Stimulated activated CD4-positive, alpha-beta T cell treated with anti-CD3 and anti-CD28 coated beads, Interleukin-1b, Interleukin-23, amount 100 ng/mL, for 4 hours (primary cell): ENCODE results near the gene ROR1.
"Not testable (repeated sequence)": the region's sequence is repeated elsewhere in the genome, so short reads cannot be mapped to it uniquely, and the experiment has no call there.

Source experiments
- DNase-seq, 2 donors: peaks; one replicate each; pipeline ENCODE4 v3.0.0-alpha.2; 2020; ENCODE audit warnings: low read depth in 2 of 2

Gene ROR1

DNA sequence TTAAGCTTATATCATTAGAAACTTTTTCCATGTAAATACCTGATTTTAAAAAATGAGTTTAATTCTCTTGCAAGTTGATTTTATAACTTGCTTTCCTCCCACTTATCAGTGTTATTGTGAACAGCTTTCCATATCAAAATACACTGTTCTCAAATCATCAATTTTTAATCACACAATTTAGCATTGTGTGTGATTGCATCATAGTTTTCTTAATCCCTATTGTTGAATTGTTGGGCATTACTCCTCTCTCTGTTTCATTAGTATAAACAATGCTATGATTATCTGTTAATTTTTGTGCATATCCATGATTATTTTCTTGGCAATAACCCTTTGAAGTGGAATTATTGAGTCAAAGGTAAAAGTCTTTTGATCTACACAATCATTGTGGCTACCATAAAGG lies 48.7 kb downstream of the ROR1 start:
- DNase-seq, result no peak

DNA sequence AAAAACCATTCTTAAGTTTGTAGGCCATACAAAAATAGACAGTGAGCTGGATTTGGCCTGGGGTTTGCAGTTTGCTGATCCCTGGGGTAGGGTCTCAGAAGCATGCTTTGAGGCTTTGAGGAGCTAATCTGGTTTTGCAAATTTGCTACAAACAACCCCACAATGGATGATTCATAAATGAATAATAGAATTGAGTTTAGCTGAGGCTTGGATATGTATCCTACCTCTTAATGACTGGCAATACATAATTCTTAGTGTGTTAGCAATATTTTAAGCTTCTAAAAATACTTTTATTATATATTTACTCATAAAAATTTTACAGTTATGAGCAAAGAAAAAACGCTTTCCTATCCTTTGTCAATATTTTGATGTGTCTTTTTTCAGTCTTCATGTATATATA lies 50.6 kb downstream of the ROR1 start:
- DNase-seq, result no peak

DNA sequence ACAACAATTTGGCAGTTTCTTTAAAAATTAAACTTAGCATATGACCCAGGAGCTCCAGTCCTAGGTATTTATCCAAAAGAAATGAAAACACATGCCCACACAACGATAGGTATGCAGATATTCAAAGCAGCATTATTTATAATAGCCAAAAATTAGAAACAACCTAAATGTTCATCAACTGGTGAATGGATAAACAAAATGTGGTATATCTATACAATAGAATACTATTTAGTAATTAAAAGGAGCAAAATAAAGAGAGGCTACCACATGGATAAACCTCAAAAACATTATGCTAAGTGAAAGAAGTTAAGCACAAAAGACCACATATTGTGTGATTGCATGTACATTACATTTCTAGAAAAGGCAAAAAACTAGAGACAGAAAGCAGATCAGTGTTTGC lies 51.3 kb downstream of the ROR1 start:
- DNase-seq, result no peak

DNA sequence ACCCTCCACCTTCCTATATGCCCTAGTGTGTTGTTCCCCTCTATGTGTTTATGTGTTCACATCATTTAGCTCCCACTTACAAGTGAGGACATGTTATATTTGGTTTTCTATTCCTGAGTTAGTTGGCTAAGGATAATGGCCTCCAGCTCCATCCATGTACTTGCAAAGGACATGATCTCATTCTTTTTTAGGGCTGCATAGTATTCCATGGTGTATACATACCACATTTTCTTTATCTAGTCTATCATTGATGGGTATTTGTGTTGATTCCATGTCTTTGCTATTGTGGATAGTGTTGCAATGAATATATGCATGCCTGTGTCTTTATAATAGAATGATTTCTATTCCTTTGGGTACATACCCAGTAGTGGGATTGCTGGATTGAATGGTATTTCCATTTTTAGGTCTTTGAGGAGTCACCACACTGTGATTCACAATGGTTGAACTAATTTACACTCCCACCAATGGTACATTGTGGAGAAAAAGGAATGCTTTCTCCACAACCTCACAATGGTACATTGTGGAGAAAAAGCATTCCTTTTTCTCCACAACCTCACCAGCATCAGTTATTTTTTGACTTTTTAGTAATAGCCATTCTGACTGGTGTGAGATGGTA lies 52.5 kb downstream of the ROR1 start:
- not testable (repeated sequence) for DNase-seq

DNA sequence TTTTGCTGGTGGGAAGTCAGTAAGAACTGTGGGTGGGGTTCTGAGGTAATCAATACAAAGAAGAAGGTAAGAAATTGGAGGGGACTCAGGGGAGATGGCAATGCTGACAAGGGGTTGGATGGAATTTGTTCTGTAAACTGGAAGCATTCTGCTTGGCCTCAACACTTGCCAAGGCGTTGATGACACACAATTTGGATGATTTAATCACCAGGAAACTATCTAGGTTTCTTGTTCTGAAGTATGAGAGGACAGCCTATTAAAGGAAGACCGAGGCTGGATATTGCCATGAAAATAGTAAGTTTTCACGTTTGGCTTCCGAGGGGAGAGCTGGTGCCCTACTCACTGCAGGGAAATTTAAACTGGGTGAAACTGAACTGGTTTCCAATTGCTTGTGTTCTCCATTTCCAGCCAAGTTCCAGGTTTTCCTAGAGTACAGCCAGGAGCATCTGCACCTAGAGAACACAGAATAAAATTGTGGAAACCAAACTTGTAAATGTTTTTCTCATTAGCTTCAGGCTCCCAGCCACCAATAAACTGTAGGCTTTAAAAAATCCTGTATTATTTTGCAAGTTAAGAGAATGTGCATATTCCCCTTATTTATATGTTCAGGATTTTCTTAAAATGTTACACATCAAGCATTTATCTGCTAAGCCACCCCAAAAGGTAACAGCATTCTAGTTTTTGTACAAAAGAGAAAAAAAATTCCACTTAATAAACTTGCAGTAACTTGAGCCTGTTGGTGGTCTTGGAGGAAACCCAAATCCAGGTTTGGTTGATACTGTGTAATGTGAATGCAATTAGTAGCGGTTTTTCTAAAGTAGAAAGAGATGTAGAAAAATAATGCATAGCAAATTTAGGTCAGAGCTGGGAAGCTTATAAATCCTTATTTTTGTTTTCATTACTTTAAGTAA lies 53.8 kb downstream of the ROR1 start:
- DNase-seq, result no peak

DNA sequence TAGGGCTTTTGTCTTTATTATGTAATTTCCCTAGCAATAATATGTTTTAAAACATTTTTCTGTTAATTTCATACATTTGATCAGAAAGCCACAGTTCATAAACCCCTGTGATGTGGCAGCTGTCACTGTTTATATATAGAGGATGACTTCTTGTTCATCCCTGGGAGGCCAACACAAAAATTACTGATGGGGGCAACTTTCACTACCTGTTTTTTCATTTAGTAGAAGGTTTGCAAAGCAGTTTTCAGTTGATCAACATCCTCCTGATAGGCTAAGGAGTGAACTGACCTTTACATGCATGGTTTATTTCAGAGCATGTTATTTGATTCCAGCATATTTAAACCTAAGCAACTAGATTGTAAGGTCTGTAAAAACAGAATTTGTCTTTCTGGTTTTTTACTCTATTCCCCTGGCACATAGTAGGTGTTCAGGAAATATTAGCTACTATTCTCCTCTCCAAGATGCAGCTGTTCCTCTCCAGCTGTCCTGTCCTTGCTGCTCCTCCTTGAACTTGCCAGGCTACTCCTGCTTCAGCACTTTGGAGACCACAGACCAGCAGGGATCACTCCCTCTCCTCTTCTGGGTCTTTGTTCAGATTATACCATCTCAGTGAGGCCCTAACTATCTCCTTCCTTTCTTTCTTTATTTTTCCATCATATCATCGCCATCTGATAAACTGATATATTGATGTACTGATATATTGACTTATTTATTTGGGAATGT lies 54.7 kb downstream of the ROR1 start:
- DNase-seq, result no peak

DNA sequence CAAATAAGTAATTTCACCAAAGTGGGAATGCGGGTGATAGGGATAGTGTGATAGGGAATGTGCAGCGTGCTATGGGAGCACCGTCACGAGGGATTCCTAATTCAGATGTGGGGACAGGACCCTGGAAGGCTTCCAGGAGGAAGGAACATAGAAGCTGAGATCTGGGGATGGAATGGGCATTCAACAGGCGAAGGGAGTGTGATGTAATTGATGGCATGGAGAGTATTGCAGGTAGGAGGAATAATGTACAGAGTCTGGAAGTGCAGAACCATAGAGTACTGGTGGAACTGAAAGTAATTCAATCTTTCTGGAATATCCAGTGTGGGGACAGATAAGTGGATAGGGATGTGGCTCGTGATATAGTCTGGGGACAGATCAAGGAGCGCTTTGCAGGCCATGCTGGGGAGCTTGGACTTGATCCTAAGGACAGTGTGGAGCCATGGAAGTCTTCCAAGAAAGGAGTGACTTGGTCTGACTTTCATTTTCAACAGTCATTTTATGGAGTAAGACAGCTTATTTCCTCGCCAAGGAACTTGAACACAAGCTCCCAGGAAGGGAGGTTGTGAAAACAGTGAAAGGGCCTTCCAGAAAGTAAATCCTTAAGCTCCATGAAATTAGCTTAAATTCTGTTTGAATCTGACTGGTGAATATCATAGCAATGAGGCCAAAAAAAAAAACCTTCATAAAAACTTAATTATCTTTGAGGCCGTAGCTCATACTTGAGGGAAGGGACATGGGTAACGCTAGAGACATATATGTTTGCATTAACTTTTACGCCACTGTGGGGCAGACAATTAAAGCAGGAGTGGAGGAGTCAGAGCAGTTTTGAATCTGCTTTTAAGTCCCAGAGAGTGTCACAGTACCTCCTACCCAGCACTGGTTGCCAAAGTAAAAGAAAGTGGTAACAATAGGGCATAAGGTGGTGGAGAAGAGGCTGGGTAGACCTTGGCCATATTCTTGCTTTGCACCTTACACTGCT lies 55.8 kb downstream of the ROR1 start:
- DNase-seq, result no peak

DNA sequence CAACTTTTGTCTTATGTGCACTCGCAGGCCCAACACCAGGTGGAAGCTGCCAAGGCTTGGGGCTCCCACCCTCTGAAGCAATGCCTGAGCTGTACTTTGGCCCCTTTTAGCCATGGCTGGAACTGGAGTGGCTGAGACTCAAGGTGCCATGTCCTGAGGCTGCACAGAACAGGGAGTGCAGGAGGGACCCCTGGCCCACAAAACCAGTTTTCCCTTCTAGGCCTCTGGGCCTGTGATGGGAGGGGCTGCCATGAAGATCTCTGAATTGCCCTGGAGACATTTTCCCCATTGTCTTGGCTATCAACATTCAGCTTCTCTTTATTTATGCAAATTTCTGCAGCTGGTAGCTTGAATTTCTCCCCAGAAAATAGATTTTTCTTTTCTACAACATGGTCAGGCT lies 57.6 kb downstream of the ROR1 start:
- DNase-seq, result no peak

DNA sequence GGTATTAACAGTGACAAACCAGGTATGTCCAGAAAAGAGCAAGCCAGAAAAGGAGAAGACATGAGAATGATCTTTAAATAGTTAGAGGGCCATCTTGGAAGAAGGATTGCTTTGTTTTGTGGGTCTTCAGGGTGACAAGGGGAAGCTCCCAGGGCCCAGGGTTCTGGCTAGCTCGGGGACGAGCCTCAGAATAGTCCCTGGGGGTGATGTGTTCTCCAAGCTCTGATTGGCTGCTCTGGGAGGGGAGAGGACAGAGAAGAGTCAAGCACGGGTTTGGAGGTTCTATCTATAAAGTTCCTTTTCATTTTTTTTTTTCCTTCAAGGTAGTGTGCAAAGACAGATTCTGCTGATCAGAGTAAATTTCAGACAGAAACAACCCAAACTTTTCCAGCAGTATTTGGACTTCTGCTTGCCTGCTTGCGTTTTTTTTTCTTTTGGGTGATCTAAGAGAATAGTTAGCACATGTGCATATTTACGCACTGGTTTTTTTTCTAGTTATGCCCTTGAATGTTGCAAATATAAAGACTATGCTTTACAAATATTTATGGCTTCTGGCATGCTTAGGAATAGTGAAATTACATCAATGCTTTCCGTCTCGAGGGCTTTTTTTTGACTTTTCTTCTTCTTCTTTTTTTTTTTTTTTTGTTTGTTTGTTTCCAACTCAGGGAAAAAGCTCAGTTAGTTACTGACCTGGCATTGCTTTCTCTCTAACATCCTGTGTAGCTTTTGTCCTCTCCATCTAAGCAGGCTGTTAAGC lies 59.7 kb downstream of the ROR1 start:
- DNase-seq, result no peak

DNA sequence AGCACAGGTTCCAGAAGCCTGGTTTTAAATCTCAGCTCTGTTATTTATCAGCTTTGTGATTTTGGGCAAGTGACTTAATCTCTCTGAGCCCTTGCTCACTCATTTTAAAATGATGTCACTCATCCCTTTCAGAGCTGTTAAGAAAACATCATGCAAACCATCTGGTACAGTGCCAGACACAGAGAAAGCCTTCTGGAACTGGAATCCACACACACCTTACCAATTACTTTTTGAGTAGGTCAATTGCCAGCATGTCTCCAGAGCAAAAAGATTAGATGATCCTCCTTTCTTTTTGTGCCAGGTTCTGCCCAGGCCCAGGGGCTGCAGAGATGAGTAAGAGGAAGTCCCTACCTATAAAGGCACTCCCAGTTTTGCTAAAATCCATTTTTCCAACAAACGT lies 61.3 kb downstream of the ROR1 start:
- no peak for DNase-seq

DNA sequence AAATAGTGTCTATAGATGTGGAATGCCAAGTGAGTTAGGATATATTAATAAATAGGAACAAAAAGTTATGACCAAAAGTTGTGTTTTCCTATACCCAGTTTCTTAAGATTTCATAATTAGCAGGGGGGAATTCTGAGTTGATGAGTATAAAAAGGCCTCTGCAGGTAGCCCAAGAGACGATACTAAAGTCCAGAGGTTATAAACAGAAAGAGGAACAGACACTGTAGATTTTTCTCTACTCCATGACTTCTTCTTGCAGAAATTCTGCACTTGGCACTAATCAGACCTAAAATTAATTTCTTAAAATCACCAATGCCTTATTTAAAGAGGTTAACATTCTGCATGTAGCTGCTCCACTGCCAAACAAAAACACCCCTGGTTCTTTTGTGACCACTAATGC lies 62.6 kb downstream of the ROR1 start:
- no peak for DNase-seq

DNA sequence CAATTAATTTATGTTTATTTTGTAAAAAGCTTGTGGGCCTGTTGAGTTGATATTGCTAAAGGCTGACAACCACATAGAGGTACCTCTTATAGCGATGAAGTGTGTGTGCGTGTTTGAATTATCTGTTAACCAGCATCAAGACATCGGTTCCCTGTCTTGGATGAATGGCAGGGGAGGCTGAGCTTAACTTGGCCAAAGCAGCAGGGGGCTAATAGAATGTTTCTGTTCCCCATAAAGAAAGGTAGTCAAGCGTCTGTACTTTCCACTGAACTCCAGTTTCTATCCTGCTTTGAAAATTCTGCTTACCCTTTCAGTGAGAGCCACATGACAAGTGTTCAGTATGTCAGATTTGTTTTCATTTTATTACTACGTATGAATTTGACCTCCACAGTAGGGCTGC lies 63.0 kb downstream of the ROR1 start:
- DNase-seq, result no peak

DNA sequence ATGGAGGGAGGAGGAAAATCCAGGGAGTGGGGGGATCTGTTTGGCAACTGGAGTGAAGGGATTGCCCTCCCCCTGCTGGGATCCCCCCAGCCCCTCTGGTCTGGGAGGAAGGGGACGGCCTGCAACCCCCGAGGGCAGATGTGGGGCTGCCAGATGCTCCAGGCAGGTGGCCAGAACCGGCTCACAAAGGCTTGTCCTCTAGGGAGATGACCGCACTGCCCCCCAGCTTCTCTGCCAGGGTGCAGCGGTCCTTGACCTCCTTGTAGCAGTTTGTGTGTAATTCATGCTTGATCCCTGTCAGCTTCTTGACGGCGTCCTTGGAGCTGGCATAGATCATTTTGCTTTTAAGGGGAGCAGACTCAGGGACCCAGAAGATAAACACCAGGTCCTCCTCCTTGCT lies 69.2 kb downstream of the ROR1 start:
- DNase-seq, result no peak

DNA sequence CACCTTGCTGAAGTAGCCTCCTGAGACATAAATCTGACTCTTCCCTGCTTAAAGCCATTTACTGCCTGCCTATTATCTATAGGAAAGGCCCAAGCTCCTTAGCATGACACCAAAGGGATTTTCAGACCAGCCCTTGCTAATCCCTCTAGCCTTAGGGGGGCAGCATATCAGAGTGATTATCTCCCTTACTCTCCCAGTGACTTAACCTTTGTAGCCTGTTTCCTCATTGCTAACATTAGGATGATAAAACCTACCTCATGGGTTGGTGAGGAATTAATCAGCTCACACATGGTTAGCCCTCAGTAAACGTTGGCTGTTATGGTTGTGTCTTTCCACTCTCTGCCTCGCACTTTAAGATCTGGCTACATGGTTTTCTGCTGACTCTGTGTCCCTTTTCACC lies 70.1 kb downstream of the ROR1 start:
- no peak for DNase-seq

DNA sequence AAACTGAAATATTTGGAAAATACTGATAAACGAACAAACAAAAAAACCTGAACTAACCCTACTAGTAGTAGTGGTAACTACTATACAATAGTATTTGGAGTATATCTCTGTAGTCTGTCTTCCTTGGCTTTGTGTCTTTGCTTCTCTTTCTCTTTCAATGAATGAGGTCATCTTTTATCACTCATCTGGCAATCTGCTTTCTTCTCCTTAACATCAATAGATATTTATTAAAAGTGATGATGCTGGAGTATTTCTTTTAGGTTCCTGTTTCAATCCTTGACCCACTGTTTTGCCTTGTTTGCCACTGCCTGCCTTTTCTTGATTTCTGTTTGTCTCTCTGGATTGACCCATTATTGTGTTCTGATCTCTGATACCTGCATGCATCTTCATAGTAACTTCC lies 71.5 kb downstream of the ROR1 start:
- no peak for DNase-seq

DNA sequence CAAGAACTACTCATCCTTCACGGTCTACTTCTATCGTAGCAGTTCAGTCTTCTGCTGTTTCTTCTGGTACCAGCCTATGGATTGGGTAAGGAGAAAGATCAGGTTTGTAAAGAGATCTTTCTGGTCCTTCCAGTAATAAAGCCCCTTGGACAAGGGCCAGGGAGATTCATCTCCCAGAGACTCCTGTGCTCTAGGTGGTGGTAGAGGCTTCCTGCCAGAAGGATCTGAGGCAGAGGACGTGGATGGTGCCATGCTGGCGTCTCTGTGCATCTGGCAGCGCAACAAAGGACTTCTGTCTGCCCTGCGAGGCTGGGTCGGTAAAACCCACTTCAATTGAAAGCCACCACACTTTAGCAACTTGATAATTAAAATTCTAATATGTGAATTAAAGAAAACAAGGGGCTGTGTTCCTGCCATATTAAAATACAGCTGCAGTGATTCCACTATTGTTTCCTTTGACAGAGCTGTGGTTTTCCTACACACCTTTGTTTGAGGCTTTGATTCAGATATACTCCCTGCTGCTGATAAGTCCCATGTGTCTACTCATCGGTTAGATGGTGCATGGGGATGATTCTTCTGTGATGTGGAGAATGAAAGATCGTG lies 73.6 kb downstream of the ROR1 start:
- DNase-seq, result no peak

DNA sequence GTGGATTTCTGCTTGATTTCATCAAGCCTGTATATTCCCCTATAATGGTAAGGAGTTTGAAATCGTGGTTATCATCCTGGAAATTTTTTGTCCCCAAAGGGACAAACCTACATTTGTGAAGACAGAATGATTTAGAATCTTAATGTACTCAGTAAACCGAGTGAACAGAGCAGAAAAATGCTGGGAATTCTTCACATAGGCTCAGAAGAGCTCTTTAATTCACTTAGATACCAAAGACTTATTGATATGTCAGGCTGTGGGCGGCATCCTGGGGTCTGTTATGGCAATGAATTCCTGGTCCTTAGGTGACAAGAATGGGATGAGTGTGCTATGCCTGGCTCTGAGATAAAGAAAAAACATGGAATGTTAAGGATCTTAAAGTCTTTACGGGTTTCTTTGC lies 74.9 kb downstream of the ROR1 start:
- DNase-seq, result no peak

DNA sequence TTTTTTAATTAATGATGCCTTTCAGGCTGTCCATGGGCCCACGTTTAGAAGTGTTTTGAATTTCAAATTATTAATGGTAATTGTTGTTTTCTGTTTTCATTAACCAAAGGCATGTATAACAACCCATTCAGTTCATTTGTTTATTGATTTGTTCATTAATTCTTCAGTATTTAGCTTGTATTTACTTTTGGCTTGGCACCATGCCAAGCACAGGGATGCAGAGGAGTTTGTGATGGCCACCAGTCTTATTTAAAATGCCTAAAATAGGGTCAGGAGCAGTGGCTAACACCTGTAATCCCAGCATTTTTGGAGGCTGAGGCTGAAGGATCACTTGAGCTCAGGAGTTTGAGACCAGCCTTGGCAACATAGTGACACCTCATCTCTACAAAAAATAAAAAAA lies 75.3 kb downstream of the ROR1 start:
- no peak for DNase-seq

DNA sequence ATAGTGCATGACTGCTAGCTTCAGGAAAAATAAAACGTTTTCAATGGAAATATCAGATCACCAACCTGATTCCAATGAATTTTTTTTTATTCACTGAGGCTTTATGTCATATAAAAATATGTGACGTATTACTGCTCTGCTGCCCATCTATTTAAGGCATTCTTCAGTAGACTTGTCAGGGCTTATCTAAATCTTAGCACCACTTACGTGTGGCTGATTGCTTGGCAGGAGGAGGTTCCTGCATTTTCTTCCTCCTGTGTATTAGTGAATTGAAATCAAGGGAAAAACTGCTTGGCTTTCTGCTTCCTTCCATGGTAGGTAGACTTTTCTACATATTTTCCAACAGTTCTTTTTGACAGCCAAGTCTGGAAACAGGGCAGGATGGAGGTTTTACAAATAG lies 80.3 kb downstream of the ROR1 start:
- no peak for DNase-seq

DNA sequence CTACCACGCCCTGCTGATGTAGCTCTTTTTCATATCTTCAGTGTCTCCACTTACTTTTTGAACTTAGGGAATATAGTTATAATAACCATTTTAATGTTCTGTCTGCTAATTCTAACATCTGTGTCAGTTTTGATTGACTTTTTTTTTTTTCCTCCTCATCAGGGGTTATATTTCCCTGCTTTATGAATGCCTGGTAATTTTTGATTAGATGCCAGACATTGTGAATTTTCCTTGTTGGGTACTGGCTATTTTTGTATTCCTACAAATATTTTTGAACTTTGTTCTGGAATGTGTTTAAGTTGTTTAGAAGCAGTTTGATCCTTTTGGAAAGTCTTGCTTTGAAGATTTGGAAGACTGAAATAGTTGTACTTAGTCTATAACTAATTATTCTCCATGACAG lies 82.1 kb downstream of the ROR1 start:
- DNase-seq, result no peak

DNA sequence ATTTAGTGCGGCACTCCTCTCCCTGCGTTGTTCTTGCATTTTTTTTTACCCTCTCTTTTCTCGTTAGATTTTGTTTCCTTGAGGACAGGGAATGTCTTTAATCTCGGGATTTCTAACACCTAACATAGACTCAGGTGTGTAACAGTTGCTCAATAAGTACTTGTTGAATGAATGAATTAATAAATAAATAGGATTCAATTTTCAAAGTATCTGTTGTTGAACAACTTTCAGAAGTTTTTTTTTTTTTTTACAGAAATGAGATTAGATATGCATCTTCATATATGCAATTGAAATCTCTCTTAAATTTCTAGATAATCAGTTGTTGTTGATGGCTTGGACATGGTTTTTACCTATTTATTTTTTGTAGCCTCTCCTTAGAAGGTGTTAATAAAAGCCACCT lies 83.1 kb downstream of the ROR1 start:
- DNase-seq, result no peak
